ENCODE results near the gene FGD5. TPM values are rescaled to one million over a fixed set of nuclear protein-coding genes. Genes with fewer than 3 reads are reported as not detected.

Gene FGD5
- total RNA-seq, 1 donor from 2014 or later = not detected

DNA sequence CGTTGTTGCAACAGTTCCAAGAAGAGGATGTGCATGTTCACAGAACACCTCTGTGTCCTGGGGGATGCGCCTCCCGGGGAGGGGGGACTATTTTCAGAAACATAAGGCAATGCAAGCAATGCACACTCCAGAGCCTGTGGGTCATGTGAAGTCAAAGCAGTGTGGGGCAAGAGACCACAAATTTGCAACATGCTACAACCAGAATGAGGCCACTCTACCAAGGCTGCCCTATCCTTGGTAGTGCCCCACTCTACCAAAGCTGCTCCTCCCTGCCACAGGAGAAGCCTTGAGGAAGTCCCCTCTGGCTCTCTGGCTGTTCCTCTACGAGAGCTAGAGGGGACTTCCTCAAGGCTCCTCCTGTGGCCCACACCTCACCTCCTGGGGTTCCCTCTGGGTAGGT, 120.2 kb downstream of the FGD5 start:
- TF ChIP-seq CTCF (IDR thresholded peaks at IDR 0.05; ENCODE audit: insufficient read depth, low read length, severe bottlenecking) = no peak
- Histone ChIP-seq H3K27me3 (ENCODE audit: control insufficient read depth, insufficient read depth, low read length) (no peaks in the 10 kb centered on the region), H3K4me3 (ENCODE audit: low read depth, low read length) (no peak overlapping the region), H3K36me3 (ENCODE audit: control insufficient read depth, insufficient read depth, low read length) (no peaks in the 10 kb centered on the region)
- FAIRE-seq (no peak), DNase-seq (ENCODE audit: low read depth) (no peak)

DNA sequence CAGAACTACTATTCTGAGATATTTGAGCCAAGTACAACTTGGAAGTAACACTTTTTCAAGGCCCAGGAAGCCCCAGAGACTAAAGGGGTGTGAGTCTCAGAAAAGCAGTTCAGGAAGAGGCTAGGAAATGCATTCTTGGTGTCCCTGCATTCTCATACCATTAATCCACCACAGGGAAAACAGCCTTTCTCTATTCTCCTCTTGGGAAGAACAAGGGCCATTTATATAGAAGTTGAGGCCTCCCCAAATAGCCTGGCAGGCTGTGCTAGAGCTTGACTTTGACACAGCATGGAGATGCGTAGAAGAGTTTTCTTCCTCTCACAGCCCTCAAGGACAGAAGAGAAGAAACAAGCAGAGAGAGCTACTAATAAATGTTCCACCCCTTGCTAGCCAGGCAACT, 123.1 kb downstream of the FGD5 start:
- Histone ChIP-seq H3K4me3 (ENCODE audit: low read depth, low read length) (no peak overlapping the region), H3K36me3 (ENCODE audit: control insufficient read depth, insufficient read depth, low read length) (peaks cover 3% of the 10 kb centered on the region), H3K27me3 (ENCODE audit: control insufficient read depth, insufficient read depth, low read length) (no peaks in the 10 kb centered on the region)
- no peak for TF ChIP-seq CTCF (IDR thresholded peaks at IDR 0.05; ENCODE audit: insufficient read depth, low read length, severe bottlenecking)
- DNase-seq (ENCODE audit: low read depth) (no peak), FAIRE-seq (no peak)

DNA sequence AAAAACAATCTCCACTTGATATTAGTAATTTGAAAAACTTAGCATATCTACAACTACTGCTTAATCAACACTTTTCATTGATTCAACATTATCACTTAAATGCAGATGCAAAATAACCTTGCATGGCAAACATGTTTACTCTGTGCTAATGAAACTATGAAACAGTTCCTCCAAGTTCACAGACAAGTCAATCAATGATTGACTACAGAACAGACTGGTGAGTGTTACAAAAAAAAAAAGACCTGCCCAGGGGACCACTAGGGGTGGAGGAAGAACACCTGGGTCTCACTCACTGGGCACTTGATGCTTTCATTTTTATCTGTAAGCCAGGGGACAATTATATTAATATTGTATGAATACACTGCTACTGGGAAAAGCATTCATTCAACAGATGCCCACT, 124.3 kb downstream of the FGD5 start:
- no peak for TF ChIP-seq CTCF (IDR thresholded peaks at IDR 0.05; ENCODE audit: insufficient read depth, low read length, severe bottlenecking)
- FAIRE-seq (no peak), DNase-seq (ENCODE audit: low read depth) (no peak)
- peaks cover 3% of the 10 kb centered on the region for H3K36me3 ChIP-seq (ENCODE audit: control insufficient read depth, insufficient read depth, low read length)
- H3K4me3 ChIP-seq (ENCODE audit: low read depth, low read length) = no peak overlapping the region
- no peaks in the 10 kb centered on the region for H3K27me3 ChIP-seq (ENCODE audit: control insufficient read depth, insufficient read depth, low read length)

- no peak for TF ChIP-seq CTCF (IDR thresholded peaks at IDR 0.05; ENCODE audit: insufficient read depth, low read length, severe bottlenecking)
- no peaks in the 10 kb centered on the region for H3K27me3 ChIP-seq (ENCODE audit: control insufficient read depth, insufficient read depth, low read length)
- no peak for FAIRE-seq
- DNase-seq (ENCODE audit: low read depth) = no peak
- H3K36me3 ChIP-seq (ENCODE audit: control insufficient read depth, insufficient read depth, low read length) = peaks cover 3% of the 10 kb centered on the region
- H3K4me3 ChIP-seq (ENCODE audit: low read depth, low read length) = peak overlapping the region; percentile 82
Measured at GRCh38 chr3:14946236-14946635, 127.5 kb downstream of the FGD5 start.

- no peak for TF ChIP-seq CTCF (IDR thresholded peaks at IDR 0.05; ENCODE audit: insufficient read depth, low read length, severe bottlenecking)
- FAIRE-seq (no peak), DNase-seq (ENCODE audit: low read depth) (peak; percentile 15)
- Histone ChIP-seq H3K4me3 (ENCODE audit: low read depth, low read length) (peak overlapping the region; percentile 82), H3K27me3 (ENCODE audit: control insufficient read depth, insufficient read depth, low read length) (no peaks in the 10 kb centered on the region), H3K36me3 (ENCODE audit: control insufficient read depth, insufficient read depth, low read length) (peaks cover 3% of the 10 kb centered on the region)
Measured at GRCh38 chr3:14946739-14947099, 128.0 kb downstream of the FGD5 start.

GRCh38 chr3:14947100-14947885, 128.5 kb downstream of the FGD5 start, which contains the start of gene NR2C2:
TSS of gene NR2C2 (plus strand) at chr3:14947583. CDS start at chr3:15003915, 56,332 bp downstream.
- Histone ChIP-seq H3K36me3 (ENCODE audit: control insufficient read depth, insufficient read depth, low read length) (peaks cover 3% of the 10 kb centered on the region), H3K27me3 (ENCODE audit: control insufficient read depth, insufficient read depth, low read length) (no peaks in the 10 kb centered on the region), H3K4me3 (ENCODE audit: low read depth, low read length) (peak within 1 kb of the TSS; percentile 82)
- no peak for FAIRE-seq
- TF ChIP-seq CTCF (IDR thresholded peaks at IDR 0.05; ENCODE audit: insufficient read depth, low read length, severe bottlenecking) = no peak
- DNase-seq (ENCODE audit: low read depth) = peak; percentile 36
